ENCODE results near the gene SFI1.
"Not testable (repeated sequence)": the region's sequence is repeated elsewhere in the genome, so short reads cannot be mapped to it uniquely, and the experiment has no call there.

SFI1 gene

DNA sequence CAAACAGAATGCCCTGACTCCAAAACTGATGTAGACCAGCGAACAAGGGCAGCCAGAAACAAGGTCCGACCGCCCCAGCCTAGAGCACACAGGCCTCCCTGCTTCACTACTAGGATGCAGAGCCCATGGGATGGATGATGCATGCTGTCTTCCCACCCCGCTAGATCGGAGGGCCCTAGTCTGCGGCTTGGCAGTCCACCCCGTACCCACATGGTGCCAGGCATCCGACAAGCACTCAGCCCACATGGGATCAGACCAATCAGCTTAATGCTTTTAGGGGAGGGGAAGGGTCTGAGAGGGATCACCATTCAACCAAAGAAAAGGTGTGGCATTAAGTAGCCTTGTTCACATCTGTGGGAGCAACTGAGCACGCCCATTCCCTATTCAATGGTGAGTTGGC lies 135.1 kb downstream of the SFI1 start:
- no peak for DNase-seq (ENCODE audit: low read depth, low spot score)

DNA sequence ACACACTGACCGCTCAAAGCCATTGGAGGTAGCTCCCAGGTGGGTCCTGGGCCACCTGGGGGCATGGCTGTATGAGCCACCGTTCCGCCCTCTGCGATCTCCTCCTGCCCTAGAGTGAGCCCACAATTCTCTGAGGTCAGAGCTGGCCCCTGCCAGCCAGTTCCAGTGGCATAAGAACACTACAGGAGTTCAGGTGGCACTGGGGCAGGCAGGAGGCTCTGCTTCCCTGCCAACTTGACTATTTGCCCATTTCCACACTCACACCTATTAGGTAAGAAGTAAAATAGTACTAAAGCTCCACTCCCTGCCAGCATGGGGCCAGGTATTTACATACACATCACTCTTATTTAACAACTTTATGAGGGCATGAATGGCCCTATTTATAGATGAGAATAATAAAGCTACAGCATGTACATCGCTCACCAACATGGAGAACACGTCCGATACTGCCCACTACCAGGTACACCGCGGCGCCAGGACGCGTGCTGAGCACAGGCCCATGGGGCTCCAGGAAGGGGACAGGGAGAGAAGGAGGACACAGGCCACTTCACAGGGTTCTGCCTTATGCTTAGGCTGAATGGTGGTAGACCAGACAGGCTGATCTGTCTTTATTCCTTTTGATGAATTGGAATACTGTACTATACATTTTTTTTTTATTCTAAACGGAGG lies 139.4 kb downstream of the SFI1 start:
- DNase-seq (ENCODE audit: low read depth, low spot score), result no peak

GRCh38 chr22:31637447-31637890 lies 141.1 kb downstream of the SFI1 start:
- no peak for DNase-seq (ENCODE audit: low read depth, low spot score)

DNA sequence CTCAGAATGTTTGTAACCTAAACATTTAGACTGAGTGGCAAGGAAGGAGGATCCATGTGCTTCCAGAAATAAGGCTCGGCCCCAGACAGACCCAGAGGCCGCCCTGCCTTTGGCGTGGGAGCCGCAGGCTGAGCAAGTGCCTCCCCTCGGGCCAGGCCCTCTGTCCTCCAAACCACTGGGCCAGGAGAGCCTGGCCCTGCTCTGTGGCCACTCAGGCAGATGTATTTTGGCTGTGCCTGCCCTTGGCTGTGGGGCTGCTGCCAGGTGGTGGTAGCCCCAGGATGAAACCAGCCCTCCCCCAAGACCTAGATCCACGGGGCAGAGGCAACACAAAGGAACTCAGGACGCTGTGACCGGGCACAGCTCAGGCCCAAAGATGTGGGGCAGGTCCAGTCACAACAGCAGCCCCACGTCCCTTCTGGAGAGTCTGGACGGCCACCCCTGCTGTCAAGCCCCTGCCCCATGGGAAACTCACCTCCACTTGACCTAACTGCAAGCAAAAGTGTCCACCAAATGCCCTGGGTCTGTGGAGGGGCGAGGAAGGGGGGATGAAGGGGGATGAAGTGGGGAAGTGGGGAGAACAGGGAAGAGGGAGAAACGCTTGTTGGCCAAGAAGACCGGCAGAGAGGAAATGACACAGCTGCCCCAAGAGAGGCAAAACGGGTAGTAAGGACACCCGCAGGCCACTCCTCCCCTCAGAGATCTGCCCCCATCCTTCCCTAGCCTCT lies 141.7 kb downstream of the SFI1 start:
- no peak for DNase-seq (ENCODE audit: low read depth, low spot score)

- DNase-seq (ENCODE audit: low read depth, low spot score), result no peak
These were observed 143.2 kb downstream of the SFI1 start for GRCh38 chr22:31639436-31640039.

- no peak for DNase-seq (ENCODE audit: low read depth, low spot score)
These were observed 150.1 kb downstream of the SFI1 start for GRCh38 chr22:31646186-31647019.

DNA sequence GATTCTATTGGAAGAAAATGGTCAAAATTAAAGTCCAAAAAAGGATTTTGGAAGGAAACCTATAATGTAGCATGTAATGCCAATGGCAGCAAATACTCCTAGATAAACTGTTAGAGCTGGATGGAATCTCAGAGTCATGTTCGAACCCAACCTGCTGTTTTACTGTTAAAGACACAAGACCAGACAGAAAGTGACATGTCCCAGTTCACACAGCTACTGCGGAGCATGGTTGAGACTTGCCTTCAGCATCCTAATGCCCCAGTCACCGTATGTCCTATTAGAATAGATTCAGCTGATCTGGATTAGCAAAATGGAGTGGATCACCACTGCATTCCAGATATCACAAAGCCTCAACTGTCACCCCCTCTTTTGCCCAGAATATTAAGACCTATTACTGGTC lies 150.7 kb downstream of the SFI1 start:
- no peak for DNase-seq (ENCODE audit: low read depth, low spot score)

GRCh38 chr22:31647523-31648320 lies 151.4 kb downstream of the SFI1 start:
- DNase-seq (ENCODE audit: low read depth, low spot score), result no peak

DNA sequence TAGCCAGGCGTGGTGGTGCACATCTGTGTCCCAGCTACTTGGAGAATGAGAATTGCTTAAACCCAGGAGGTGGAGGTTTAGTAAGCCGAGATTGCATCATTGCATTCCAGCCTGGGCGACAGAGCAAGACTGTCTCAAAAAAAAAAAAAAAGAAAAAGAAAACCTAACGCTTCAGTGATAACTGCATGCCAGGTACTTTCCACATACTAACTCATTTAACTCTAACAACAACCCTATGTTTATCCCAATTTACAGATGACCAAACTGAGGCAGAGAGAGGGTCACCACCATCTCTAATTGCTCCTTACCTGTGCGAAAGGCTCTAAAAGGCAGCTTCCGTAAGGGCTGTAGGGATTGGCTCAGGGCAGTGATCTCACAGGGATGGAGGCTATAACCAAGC lies 154.1 kb downstream of the SFI1 start:
- DNase-seq (ENCODE audit: low read depth, low spot score), result no peak

- DNase-seq (ENCODE audit: low read depth, low spot score), result no peak
These were observed 155.3 kb downstream of the SFI1 start for GRCh38 chr22:31651664-31652063.

GRCh38 chr22:31652088-31652487 lies 155.8 kb downstream of the SFI1 start:
- no peak for DNase-seq (ENCODE audit: low read depth, low spot score)

DNA sequence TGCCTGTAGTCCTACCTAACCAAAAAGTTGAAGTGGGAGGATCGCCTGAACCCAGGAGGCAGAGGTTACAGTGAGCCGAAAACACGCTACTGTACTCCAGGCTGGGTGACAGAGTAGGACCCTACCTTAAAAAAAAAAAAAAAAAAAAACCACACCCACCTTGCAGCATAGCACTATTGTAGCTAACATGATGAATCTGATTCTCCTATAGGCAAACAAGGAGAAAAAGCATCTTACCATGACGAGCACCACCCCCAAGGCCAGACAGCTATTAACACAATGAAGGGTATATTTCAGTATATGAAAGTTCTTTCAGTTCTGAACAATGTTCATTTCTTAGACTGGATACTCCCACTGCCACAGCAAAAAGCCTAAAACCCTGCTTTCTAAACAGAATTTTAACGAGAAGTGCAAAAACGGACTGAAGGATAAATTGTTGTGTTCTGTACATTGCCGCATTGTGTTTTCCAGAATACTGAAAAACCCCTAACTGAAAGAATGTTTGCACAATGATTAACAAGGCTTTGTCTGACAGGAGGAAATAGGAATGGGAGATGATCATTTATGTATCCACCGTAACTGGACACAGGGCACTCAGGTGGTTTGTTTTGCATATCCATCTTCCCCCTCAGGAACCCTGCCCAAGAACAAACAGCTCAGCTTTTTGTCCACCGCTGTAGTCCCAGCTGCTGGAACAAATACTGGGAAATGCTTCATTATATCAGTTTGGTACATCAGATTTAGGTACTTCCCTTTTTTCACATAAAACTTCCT lies 156.8 kb downstream of the SFI1 start:
- no peak for DNase-seq (ENCODE audit: low read depth, low spot score)

DNA sequence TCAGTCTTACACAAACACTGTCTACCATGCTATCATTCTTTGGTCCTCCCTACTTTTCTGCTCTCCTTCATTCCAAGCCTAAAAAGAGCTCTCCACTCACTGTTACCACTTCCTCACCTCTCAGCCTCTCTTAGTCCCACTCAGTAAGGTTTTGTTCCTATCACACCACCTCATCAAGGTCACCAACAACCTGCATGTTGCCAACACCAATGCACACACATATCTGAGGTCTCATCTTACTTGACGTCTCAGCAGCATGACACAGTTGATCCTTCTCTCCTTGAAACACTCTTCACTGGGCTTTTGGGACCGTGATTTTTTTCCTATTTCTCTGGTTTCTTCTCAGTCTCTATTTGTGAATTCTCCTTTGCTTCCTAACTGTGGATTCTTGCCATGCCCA lies 157.6 kb downstream of the SFI1 start:
- DNase-seq (ENCODE audit: low read depth, low spot score), result no peak

- no peak for DNase-seq (ENCODE audit: low read depth, low spot score)
These were observed 158.1 kb downstream of the SFI1 start for GRCh38 chr22:31654408-31654807.

- no peak for DNase-seq (ENCODE audit: low read depth, low spot score)
These were observed 162.9 kb downstream of the SFI1 start for GRCh38 chr22:31659246-31659645.

DNA sequence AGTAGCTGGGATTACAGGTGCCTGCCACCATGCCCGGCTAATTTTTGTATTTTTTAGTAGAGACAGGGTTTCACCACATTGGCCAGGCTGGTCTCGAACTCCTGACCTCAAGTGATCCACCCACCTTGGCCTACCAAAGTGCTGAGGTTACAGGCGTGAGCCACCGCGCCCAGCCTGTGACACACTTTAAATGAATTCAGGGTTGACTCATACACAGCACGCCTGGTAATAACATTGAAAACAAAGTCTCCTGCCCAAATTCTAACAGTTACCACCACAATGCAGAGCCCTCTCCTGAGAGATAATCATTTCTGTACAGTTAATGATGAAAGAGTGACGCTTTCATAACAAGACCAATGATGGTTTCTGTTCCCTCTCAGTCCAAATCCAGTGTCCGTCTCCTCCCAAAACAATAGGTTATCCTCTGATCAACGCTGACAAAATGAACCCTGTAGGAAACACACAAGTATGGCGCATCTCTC lies 164.6 kb downstream of the SFI1 start:
- not testable (repeated sequence) for DNase-seq (ENCODE audit: low read depth, low spot score)

GRCh38 chr22:31661851-31662667 lies 165.7 kb downstream of the SFI1 start, which contains the start of gene PISD:
PISD (minus strand) TSS chr22:31662215; CDS start chr22:31662208, 7 bp downstream.
- DNase-seq (ENCODE audit: low read depth, low spot score), result peak; percentile 79

GRCh38 chr22:31662668-31663037 lies 166.3 kb downstream of the SFI1 start:
- DNase-seq (ENCODE audit: low read depth, low spot score), result no peak
